ENCODE results near the gene EPG5.

DNA sequence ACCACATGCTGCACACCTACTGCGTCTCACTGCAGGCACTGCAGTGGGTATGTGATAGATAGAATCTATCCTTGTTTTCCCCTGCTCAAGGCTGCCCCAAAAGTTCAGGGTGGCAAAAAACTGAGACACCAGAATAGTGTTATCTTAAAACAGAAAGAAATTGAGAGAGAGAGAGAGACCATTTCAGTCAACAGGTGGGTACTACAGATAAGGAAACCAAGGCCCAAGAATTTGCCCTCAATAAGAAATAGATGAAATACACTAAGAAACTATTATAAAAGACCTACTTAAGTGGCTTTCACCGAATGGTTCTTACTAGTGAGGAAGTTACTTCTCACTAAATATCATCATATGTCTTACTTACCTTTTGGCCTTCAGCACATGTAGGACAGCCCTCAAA is 27.9 kb downstream of the EPG5 start:
- TF ChIP-seq EZH2phosphoT487 (IDR thresholded peaks at IDR 0.05) (no peak), EZH2 (IDR thresholded peaks at IDR 0.05) (no peak)
- TF ChIP-seq, protein P1, sequence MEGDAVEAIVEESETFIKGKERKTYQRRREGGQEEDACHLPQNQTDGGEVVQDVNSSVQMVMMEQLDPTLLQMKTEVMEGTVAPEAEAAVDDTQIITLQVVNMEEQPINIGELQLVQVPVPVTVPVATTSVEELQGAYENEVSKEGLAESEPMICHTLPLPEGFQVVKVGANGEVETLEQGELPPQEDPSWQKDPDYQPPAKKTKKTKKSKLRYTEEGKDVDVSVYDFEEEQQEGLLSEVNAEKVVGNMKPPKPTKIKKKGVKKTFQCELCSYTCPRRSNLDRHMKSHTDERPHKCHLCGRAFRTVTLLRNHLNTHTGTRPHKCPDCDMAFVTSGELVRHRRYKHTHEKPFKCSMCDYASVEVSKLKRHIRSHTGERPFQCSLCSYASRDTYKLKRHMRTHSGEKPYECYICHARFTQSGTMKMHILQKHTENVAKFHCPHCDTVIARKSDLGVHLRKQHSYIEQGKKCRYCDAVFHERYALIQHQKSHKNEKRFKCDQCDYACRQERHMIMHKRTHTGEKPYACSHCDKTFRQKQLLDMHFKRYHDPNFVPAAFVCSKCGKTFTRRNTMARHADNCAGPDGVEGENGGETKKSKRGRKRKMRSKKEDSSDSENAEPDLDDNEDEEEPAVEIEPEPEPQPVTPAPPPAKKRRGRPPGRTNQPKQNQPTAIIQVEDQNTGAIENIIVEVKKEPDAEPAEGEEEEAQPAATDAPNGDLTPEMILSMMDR (IDR thresholded peaks at IDR 0.05), result no peak

Data from neural progenitor cell (in vitro differentiated cells).